Trophoblast cell (in vitro differentiated cells and primary cell): ENCODE results near the gene BCAP31.
"Not testable (repeated sequence)": the region's sequence is repeated elsewhere in the genome, so short reads cannot be mapped to it uniquely, and the experiment has no call there.

Experiments used
- DNase-seq, 2 donors: peaks; one replicate each; pipeline ENCODE4 v3.0.0-alpha.2; 2016
- H2AFZ ChIP-seq: 2 replicates; pipeline ENCODE4 v1.6.1; 2013; ENCODE audit warnings: low read length, moderate library complexity, mild to moderate bottlenecking; ENCODE audit not compliant: insufficient read depth, poor library complexity
- H2AK5ac ChIP-seq: 2 replicates; pipeline ENCODE4 v1.6.1; 2013; ENCODE audit warnings: mild to moderate bottlenecking, low read length
- H2BK120ac ChIP-seq: 2 replicates; pipeline ENCODE4 v1.6.1; 2013; ENCODE audit warnings: low read length, mild to moderate bottlenecking, moderate library complexity; ENCODE audit not compliant: insufficient read depth, poor library complexity
- H2BK12ac ChIP-seq: 2 replicates; pipeline ENCODE4 v1.6.1; 2013; ENCODE audit warnings: mild to moderate bottlenecking, low read length, moderate library complexity
- H2BK5ac ChIP-seq: 2 replicates; pipeline ENCODE4 v1.6.1; 2013; ENCODE audit warnings: low read length, low read depth, moderate library complexity, mild to moderate bottlenecking; ENCODE audit not compliant: poor library complexity
- H3K14ac ChIP-seq: 2 replicates; pipeline ENCODE4 v1.6.1; 2013; ENCODE audit warnings: mild to moderate bottlenecking, low read length
- H3K18ac ChIP-seq: 2 replicates; pipeline ENCODE4 v1.6.1; 2013; ENCODE audit warnings: mild to moderate bottlenecking, low read length
- H3K23ac ChIP-seq: 2 replicates; pipeline ENCODE4 v1.6.1; 2013; ENCODE audit warnings: low read length
- H3K27ac ChIP-seq: 2 replicates; pipeline ENCODE4 v1.5.1; 2013; ENCODE audit warnings: low read depth, mild to moderate bottlenecking, inconsistent platforms, low read length, moderate library complexity
- H3K27me3 ChIP-seq: 2 replicates; pipeline ENCODE4 v1.6.1; 2013; ENCODE audit warnings: inconsistent platforms, mild to moderate bottlenecking, low read length, moderate library complexity; ENCODE audit not compliant: insufficient read depth
- H3K36me3 ChIP-seq, 2 experiments: 1 replicate in 1 of 2; 2 replicates in 1 of 2; pipeline ENCODE4 v1.6.1; 2013; ENCODE audit warnings: low read length in 2 of 2, mild to moderate bottlenecking in 2 of 2, moderate library complexity in 1 of 2; ENCODE audit not compliant: insufficient read depth in 2 of 2, control insufficient read depth in 1 of 2
- H3K4ac ChIP-seq: 2 replicates; pipeline ENCODE4 v1.6.1; 2013; ENCODE audit warnings: low read depth, mild to moderate bottlenecking, low read length, moderate library complexity
- H3K4me1 ChIP-seq, 2 experiments: 1 replicate in 1 of 2; 2 replicates in 1 of 2; pipeline ENCODE4 v1.6.1; 2013; ENCODE audit warnings: low read length in 2 of 2, mild to moderate bottlenecking in 2 of 2, moderate library complexity in 1 of 2; ENCODE audit not compliant: insufficient read depth in 2 of 2, control insufficient read depth in 1 of 2
- H3K4me2 ChIP-seq: 2 replicates; pipeline ENCODE4 v1.6.1; 2013; ENCODE audit warnings: inconsistent platforms, mild to moderate bottlenecking, low read length, moderate library complexity
- H3K4me3 ChIP-seq: 2 replicates; pipeline ENCODE4 v1.5.1; 2013; ENCODE audit warnings: mild to moderate bottlenecking, low read depth, low read length, inconsistent platforms
- H3K79me1 ChIP-seq: one replicate; pipeline ENCODE4 v1.6.1; 2013; ENCODE audit warnings: low read length
- H3K79me2 ChIP-seq: 2 replicates; pipeline ENCODE4 v1.6.1; 2013; ENCODE audit warnings: low read length, mild to moderate bottlenecking; ENCODE audit not compliant: control insufficient read depth, insufficient read depth, poor library complexity
- H3K9ac ChIP-seq: 2 replicates; pipeline ENCODE4 v1.6.1; 2013; ENCODE audit warnings: mild to moderate bottlenecking, low read length
- H3K9me3 ChIP-seq: 2 replicates; pipeline ENCODE4 v1.6.1; 2013; ENCODE audit warnings: low read depth, mild to moderate bottlenecking, control low read depth, inconsistent platforms, low read length; ENCODE audit not compliant: insufficient read depth
- H4K12ac ChIP-seq: 2 replicates; pipeline ENCODE4 v1.6.1; 2013; ENCODE audit warnings: low read depth, mild to moderate bottlenecking, low read length, moderate library complexity
- H4K8ac ChIP-seq: 2 replicates; pipeline ENCODE4 v1.6.1; 2013; ENCODE audit warnings: low read depth, mild to moderate bottlenecking, low read length, moderate library complexity
- H4K91ac ChIP-seq: one replicate; pipeline ENCODE4 v1.6.1; 2013; ENCODE audit warnings: low read depth, mild to moderate bottlenecking, low read length, moderate library complexity
- WGBS: extraction: QIAGEN DNeasy Blood & Tissue Kit; methylation state at CpG from one replicate; pipeline ENCODE4 v1.1.7; 2013; ENCODE audit warnings: missing lambda C conversion rate; ENCODE audit not compliant: insufficient read length, insufficient coverage; ENCODE audit errors: extremely low coverage; 5-methylcytosine and 5-hydroxymethylcytosine counted together

Gene BCAP31

GRCh38 chrX:153693216-153694086 lies 30.7 kb downstream of the BCAP31 start:
- Histone ChIP-seq H3K36me3 (peaks cover 18 to 28% of the 10 kb centered on the region in 2 experiments), H3K9ac (no peak overlapping the region), H4K12ac (no peak overlapping the region), H4K8ac (no peak overlapping the region), H3K4ac (no peak overlapping the region), H2BK5ac (no peak overlapping the region), H3K18ac (no peak overlapping the region), H3K27me3 (no peaks in the 10 kb centered on the region), H2BK120ac (no peak overlapping the region), H3K9me3 (peaks cover 2% of the 10 kb centered on the region), H3K27ac (no peak overlapping the region), H3K79me2 (no peaks in the 10 kb centered on the region), H2AFZ (no peak overlapping the region), H3K4me3 (no peak overlapping the region), H3K4me2 (no peak overlapping the region), H3K14ac (no peak overlapping the region), H3K4me1 (no peaks in the 10 kb centered on the region), H3K79me1 (no peaks in the 10 kb centered on the region), H2BK12ac (no peak overlapping the region), H3K23ac (no peak overlapping the region), H2AK5ac (no peak overlapping the region), H4K91ac (no peak overlapping the region)
- no CpG with 5 or more reads among the region's 31 CpGs for WGBS
- DNase-seq = no peak

- Histone ChIP-seq H3K9me3 (peaks cover 2% of the 10 kb centered on the region), H3K36me3 (peaks cover 16 to 28% of the 10 kb centered on the region in 2 experiments), H3K9ac (no peak overlapping the region), H2AK5ac (no peak overlapping the region), H2BK5ac (no peak overlapping the region), H3K27me3 (no peaks in the 10 kb centered on the region), H4K91ac (no peak overlapping the region), H4K12ac (no peak overlapping the region), H2AFZ (no peak overlapping the region), H3K27ac (no peak overlapping the region), H4K8ac (no peak overlapping the region), H3K23ac (no peak overlapping the region), H3K79me1 (no peaks in the 10 kb centered on the region), H3K4me2 (no peak overlapping the region), H3K18ac (no peak overlapping the region), H3K4me3 (no peak overlapping the region), H3K4me1 (no peaks in the 10 kb centered on the region), H3K4ac (no peak overlapping the region), H2BK12ac (no peak overlapping the region), H3K79me2 (no peaks in the 10 kb centered on the region), H2BK120ac (no peak overlapping the region), H3K14ac (no peak overlapping the region)
- DNase-seq = no peak
- no CpG with 5 or more reads among the region's 24 CpGs for WGBS
Measured at GRCh38 chrX:153692611-153693156, 31.5 kb downstream of the BCAP31 start.

- Histone ChIP-seq H3K23ac (no peak overlapping the region), H3K36me3 (peaks cover 12 to 23% of the 10 kb centered on the region in 2 experiments), H2AK5ac (no peak overlapping the region), H4K12ac (no peak overlapping the region), H2BK12ac (no peak overlapping the region), H3K4me3 (no peak overlapping the region), H3K79me1 (peaks cover 3% of the 10 kb centered on the region), H3K27ac (no peak overlapping the region), H2BK120ac (no peak overlapping the region), H4K8ac (no peak overlapping the region), H3K27me3 (no peaks in the 10 kb centered on the region), H4K91ac (no peak overlapping the region), H3K4ac (no peak overlapping the region), H3K4me2 (no peak overlapping the region), H2BK5ac (no peak overlapping the region), H3K9ac (no peak overlapping the region), H2AFZ (no peak overlapping the region), H3K18ac (no peak overlapping the region), H3K9me3 (peaks cover 2% of the 10 kb centered on the region), H3K79me2 (no peaks in the 10 kb centered on the region), H3K14ac (no peak overlapping the region), H3K4me1 (peaks cover 3% of the 10 kb centered on the region in 2 experiments)
- WGBS = no CpG with 5 or more reads among the region's 4 CpGs
- DNase-seq = no peak
Measured at GRCh38 chrX:153692003-153692402, 32.2 kb downstream of the BCAP31 start.

- not testable (repeated sequence) for H3K9me3 ChIP-seq, H3K79me2 ChIP-seq, DNase-seq, H3K4me1 ChIP-seq, H3K27me3 ChIP-seq, H4K91ac ChIP-seq, H2BK120ac ChIP-seq, H2BK12ac ChIP-seq, H3K18ac ChIP-seq, H3K23ac ChIP-seq, H3K9ac ChIP-seq, H3K14ac ChIP-seq, H2AK5ac ChIP-seq, H2BK5ac ChIP-seq, H4K8ac ChIP-seq, H4K12ac ChIP-seq, H3K27ac ChIP-seq, H3K4ac ChIP-seq, H3K4me3 ChIP-seq, H3K79me1 ChIP-seq, H2AFZ ChIP-seq, H3K4me2 ChIP-seq
- peaks cover 9 to 18% of the 10 kb centered on the region in 2 experiments for H3K36me3 ChIP-seq
- no CpG with 5 or more reads among the region's 21 CpGs for WGBS
Measured at GRCh38 chrX:153691032-153691827, 33.0 kb downstream of the BCAP31 start.
